ENCODE measurements around the gene RAD51B. TPM values are rescaled to one million over a fixed set of nuclear protein-coding genes. Genes with fewer than 3 reads are reported as not detected.

RAD51B gene
- total RNA-seq, 3 donors from 2014 or later = 10.6 to 77.6 (median 33.8) TPM

DNA sequence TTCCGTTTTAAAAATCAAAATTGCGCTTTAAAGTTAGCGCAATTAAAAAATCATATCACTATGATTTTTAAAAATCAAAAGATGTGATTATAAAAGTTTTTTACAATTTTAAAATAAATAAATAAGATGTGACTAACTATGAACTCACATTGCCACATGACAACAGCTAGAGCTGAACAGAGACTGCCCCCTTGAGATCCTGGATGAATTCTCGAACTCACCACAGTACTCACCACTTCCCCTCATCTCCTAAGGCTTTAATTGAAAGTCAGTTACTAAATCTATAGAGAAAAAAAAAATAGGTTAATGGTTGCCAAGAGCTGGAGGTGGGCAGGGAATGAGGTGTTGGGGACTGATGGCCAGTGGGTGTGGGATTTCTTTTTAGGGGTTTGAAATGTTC, 589.1 kb downstream of the RAD51B start:
- intact Hi-C loops (cut with DNase I; ENCODE audit: low total_unique reads) = no loop called here
- no peaks in the 10 kb centered on the region for H3K36me3 ChIP-seq
- no peak overlapping the region for H3K27ac ChIP-seq
- no peak overlapping the region for H3K4me3 ChIP-seq
- DNase-seq (ENCODE audit: low spot score in 2 of 2) = no peak
- no peaks in the 10 kb centered on the region for H3K27me3 ChIP-seq
- TF ChIP-seq POLR2A (IDR thresholded peaks at IDR 0.05) (no peak), POLR2AphosphoS5 (IDR thresholded peaks at IDR 0.05) (no peak)
- TF ChIP-seq, protein P1, sequence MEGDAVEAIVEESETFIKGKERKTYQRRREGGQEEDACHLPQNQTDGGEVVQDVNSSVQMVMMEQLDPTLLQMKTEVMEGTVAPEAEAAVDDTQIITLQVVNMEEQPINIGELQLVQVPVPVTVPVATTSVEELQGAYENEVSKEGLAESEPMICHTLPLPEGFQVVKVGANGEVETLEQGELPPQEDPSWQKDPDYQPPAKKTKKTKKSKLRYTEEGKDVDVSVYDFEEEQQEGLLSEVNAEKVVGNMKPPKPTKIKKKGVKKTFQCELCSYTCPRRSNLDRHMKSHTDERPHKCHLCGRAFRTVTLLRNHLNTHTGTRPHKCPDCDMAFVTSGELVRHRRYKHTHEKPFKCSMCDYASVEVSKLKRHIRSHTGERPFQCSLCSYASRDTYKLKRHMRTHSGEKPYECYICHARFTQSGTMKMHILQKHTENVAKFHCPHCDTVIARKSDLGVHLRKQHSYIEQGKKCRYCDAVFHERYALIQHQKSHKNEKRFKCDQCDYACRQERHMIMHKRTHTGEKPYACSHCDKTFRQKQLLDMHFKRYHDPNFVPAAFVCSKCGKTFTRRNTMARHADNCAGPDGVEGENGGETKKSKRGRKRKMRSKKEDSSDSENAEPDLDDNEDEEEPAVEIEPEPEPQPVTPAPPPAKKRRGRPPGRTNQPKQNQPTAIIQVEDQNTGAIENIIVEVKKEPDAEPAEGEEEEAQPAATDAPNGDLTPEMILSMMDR (IDR thresholded peaks at IDR 0.05) = no peak
- no peaks in the 10 kb centered on the region for H3K9me3 ChIP-seq
- peaks cover 0 to 7% of the 10 kb centered on the region in 2 donors for H3K4me1 ChIP-seq

DNA sequence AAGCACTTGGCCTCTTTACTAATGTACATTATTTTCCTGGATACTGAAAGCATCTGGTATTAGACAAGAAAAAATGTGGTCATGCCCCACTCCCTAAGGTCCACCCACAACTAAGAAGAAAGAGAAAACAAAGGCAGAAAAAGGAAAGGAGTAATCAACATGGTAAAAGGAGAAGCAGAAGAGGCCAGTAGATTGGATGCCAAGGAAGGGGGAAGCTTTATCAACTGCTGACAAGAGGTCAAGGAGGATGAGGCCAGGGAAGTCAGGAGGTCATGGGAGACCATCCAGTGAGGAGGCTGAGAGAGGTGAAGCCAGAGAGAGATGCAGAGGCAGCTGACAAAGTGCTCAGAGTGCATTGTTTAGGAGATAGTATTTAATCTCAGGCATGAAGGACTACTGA, 589.8 kb downstream of the RAD51B start:
- no peaks in the 10 kb centered on the region for H3K9me3 ChIP-seq
- intact Hi-C loops (cut with DNase I; ENCODE audit: low total_unique reads) = no loop called here
- no peaks in the 10 kb centered on the region for H3K27me3 ChIP-seq
- H3K4me3 ChIP-seq = no peak overlapping the region
- peak overlapping the region in 1 of 2 donors; percentile 35 for H3K27ac ChIP-seq
- peaks cover 0 to 5% of the 10 kb centered on the region in 2 donors for H3K4me1 ChIP-seq
- TF ChIP-seq, protein P1 (IDR thresholded peaks at IDR 0.05) = no peak
- no peak for TF ChIP-seq POLR2AphosphoS5 (IDR thresholded peaks at IDR 0.05)
- DNase-seq (ENCODE audit: low spot score in 2 of 2) = no peak
- H3K36me3 ChIP-seq = no peaks in the 10 kb centered on the region

GRCh38 chr14:68412505-68413465, 593.2 kb downstream of the RAD51B start:
- TF ChIP-seq POLR2A (IDR thresholded peaks at IDR 0.05) = no peak
- no peak for TF ChIP-seq POLR2AphosphoS5 (IDR thresholded peaks at IDR 0.05)
- TF ChIP-seq, protein P1 (IDR thresholded peaks at IDR 0.05) = no peak
- Histone ChIP-seq H3K9me3 (no peaks in the 10 kb centered on the region), H3K4me3 (no peak overlapping the region), H3K4me1 (no peaks in the 10 kb centered on the region), H3K27ac (no peak overlapping the region), H3K36me3 (no peaks in the 10 kb centered on the region), H3K27me3 (no peaks in the 10 kb centered on the region)
- DNase-seq (ENCODE audit: low spot score in 2 of 2) = no peak
- intact Hi-C loops (cut with DNase I; ENCODE audit: low total_unique reads) = no loop called here

GRCh38 chr14:68413509-68413908, 593.9 kb downstream of the RAD51B start:
- Histone ChIP-seq H3K4me3 (no peak overlapping the region), H3K9me3 (no peaks in the 10 kb centered on the region), H3K36me3 (no peaks in the 10 kb centered on the region), H3K4me1 (no peaks in the 10 kb centered on the region), H3K27ac (no peak overlapping the region), H3K27me3 (no peaks in the 10 kb centered on the region)
- intact Hi-C loops (cut with DNase I; ENCODE audit: low total_unique reads) = no loop called here
- TF ChIP-seq, protein P1 (IDR thresholded peaks at IDR 0.05) = no peak
- TF ChIP-seq POLR2A (IDR thresholded peaks at IDR 0.05) (no peak), POLR2AphosphoS5 (IDR thresholded peaks at IDR 0.05) (no peak)
- DNase-seq (ENCODE audit: low spot score in 2 of 2) = no peak

GRCh38 chr14:68414121-68414520, 594.5 kb downstream of the RAD51B start:
- Histone ChIP-seq H3K27ac (peak overlapping the region; percentile 50 to 51), H3K36me3 (no peaks in the 10 kb centered on the region), H3K9me3 (no peaks in the 10 kb centered on the region), H3K4me1 (no peaks in the 10 kb centered on the region), H3K27me3 (no peaks in the 10 kb centered on the region), H3K4me3 (no peak overlapping the region)
- intact Hi-C loops (cut with DNase I; ENCODE audit: low total_unique reads) = no loop called here
- TF ChIP-seq, protein P1 (IDR thresholded peaks at IDR 0.05) = no peak
- TF ChIP-seq POLR2AphosphoS5 (IDR thresholded peaks at IDR 0.05) (no peak), POLR2A (IDR thresholded peaks at IDR 0.05) (no peak)
- no peak for DNase-seq (ENCODE audit: low spot score in 2 of 2)
